Spleen (tissue), 7 donors: ENCODE measurements around the gene ARL6IP1.
"Not testable (repeated sequence)": the region's sequence is repeated elsewhere in the genome, so short reads cannot be mapped to it uniquely, and the experiment has no call there.

Experiments used
- POLR2A ChIP-seq, 3 donors: fragments of 450-650 bp; IDR thresholded peaks; one replicate each; pipeline ENCODE4 v1.5.1; 2017; ENCODE audit warnings: antibody characterized with exemption in 3 of 3, mild to moderate bottlenecking in 1 of 3
- POLR2AphosphoS5 ChIP-seq, 3 donors: sonication (generic); formaldehyde crosslinking; IDR thresholded peaks; one replicate each; pipeline ENCODE4 v1.5.1; 2017; ENCODE audit warnings: antibody characterized with exemption in 3 of 3
- TF ChIP-seq, protein P1 (sequence below), 11 experiments: fragments of 200-600 bp in 7 of 11; fragments of 450-650 bp in 4 of 11; sonication (generic) in 4 of 11; IDR thresholded peaks in 8 of 11; conservative IDR thresholded peaks in 3 of 11; 1 replicate in 7 of 11; 2 replicates in 4 of 11; pipeline versions ENCODE4 v1.4.0 to v1.8.0; 2016 to 2021; ENCODE audit warnings: antibody characterized with exemption in 11 of 11, inconsistent platforms in 4 of 11, mild to moderate bottlenecking in 1 of 11
- donor health status: DM: no; HTN: no; CAD: no; lungs with moderate emphysema.
- donor health status: DM: no; HTN: no; CAD: no.
- donor health status: DM: no; HTN: no; CAD: no.

DNA sequence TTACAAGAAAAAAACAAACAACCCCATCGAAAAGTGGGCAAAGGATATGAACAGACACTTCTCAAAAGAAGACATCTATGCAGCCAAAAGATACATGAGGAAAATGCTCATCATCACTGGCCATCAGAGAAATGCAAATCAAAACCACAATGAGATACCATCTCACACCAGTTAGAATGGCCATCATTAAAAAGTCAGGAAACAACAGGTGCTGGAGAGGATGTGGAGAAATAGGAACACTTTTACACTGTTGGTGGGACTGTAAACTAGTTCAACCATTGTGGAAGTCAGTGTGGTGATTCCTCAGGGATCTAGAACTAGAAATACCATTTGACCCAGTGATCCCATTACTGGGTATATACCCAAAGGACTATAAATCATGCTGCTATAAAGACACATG, 23.7 kb downstream of the ARL6IP1 start:
- not testable (repeated sequence) for TF ChIP-seq POLR2A, POLR2AphosphoS5 (IDR thresholded peaks at IDR 0.05)
- TF ChIP-seq, protein P1, sequence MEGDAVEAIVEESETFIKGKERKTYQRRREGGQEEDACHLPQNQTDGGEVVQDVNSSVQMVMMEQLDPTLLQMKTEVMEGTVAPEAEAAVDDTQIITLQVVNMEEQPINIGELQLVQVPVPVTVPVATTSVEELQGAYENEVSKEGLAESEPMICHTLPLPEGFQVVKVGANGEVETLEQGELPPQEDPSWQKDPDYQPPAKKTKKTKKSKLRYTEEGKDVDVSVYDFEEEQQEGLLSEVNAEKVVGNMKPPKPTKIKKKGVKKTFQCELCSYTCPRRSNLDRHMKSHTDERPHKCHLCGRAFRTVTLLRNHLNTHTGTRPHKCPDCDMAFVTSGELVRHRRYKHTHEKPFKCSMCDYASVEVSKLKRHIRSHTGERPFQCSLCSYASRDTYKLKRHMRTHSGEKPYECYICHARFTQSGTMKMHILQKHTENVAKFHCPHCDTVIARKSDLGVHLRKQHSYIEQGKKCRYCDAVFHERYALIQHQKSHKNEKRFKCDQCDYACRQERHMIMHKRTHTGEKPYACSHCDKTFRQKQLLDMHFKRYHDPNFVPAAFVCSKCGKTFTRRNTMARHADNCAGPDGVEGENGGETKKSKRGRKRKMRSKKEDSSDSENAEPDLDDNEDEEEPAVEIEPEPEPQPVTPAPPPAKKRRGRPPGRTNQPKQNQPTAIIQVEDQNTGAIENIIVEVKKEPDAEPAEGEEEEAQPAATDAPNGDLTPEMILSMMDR (IDR thresholded peaks at IDR 0.05 in 8 of 11, conservative IDR thresholded peaks at IDR 0.05 in 3 of 11), result not testable (repeated sequence)
